HG03108 (cell line): ENCODE measurements around the gene KCNQ1.

ENCODE experiments used
- ATAC-seq: cut with Tn5 transposase; IDR thresholded peaks from one replicate; pipeline ENCODE4 v1.9.1; 2021; ENCODE audit warnings: moderate library complexity; ENCODE audit not compliant: unreplicated experiment

KCNQ1 gene

GRCh38 chr11:2521081-2521732 lies 76.4 kb downstream of the KCNQ1 start:
- ATAC-seq = no peak

DNA sequence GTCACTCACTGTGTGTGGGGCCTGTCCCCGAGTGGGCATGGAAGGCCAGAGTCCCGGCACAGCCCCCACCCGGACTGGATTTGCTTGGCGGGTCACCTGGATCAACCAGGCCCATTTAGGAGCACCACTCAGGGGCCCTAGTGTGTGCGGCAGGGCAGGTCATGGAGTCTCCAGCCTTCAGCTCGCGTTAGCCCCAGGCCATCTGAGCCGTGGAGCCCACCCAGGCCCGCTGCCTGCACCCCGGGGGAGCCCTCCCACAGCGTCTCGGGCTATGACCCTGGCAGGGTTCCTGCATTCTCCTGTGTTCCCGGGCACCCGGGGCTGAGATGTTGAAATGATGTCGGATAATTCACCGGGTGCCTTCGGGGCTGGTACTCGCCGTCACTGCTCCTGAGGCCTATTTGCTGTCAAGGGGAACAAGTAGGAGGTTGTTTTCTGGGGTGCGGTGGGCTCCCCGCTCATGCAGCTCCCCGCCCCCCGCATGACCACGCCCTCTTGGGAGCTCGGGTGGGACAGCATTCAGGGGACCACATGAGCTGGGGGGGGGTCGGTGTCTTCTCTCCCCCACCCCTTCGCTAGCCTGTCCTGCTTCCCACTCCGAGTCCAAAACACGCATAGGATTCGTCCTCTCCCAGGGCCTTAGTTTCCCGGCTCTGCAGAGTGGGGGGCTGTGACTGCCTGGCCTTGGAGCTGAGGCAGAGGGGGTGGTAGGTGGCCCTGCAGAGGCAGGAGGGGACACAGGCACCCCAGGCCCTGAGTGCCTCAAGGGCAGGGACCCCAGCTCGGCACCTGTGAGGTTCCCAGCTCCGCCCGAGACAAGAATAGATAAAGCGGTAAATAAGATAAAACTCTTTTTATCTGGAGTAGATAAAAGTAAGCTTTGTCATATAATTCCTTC lies 77.2 kb downstream of the KCNQ1 start:
- no peak for ATAC-seq

- no peak for ATAC-seq
Observed at GRCh38 chr11:2522631-2523255, 77.9 kb downstream of the KCNQ1 start.

DNA sequence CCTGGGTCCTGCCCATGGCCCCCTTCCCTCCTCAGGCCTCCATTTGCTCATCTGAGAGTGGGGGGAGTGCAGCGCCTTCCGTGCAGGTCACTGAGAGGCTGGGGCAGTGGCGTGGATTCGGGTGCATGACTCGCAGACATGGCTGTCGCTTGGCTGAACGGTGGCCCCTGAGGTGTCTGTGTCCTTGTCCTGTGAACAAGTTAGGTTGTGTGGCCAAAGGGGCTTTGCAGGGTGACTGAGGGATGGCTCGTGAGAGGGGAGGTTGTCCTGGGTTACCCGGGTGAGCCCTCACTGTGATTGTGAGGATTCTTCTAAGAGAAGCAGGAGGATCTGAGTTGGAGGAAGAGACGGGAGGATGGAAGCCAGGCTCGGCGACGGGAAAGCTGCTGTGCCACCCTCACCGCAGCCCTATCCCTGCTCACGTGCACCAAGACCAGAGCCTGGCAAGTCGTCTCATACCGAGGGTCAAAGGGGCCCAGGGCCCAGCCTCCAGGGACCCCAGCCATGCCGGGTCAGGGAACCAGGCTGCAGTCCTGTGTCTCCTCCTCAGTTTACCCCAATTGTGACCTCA lies 79.1 kb downstream of the KCNQ1 start:
- no peak for ATAC-seq

DNA sequence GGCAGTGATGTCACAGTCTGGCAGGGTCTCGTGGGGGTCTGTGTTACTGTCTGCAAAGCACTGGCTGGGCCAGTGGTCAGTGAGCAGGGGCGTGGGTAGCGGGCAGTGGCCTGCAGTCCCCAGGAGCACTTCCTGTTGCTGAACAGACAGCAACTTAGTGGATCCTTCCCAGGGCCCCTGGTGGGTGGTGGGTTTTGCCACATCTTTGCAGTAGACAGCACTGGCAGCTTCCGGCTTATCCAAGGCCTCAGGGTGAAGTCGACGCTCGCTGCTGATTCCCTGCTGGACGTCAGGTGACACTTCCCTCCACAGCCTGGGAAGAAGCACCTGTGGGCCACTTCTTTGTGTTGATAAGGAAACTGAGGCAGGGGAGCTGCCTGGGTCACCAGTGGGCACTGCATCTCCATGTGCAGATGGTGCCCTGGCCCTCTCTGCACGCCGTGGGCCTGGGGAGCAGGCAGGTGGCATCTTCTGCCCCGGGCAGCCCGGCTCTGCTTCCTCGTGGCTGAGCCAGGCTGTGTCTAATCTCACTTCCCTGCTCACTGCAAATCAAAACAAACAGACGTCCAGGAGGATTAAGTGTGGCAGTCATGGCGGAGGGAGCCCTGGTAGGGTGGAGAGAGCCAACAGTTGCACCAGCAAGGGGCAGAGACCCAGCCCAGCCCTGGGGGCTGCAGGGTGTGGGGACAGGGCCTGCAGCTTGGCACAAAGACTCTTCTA lies 79.8 kb downstream of the KCNQ1 start:
- ATAC-seq = no peak

DNA sequence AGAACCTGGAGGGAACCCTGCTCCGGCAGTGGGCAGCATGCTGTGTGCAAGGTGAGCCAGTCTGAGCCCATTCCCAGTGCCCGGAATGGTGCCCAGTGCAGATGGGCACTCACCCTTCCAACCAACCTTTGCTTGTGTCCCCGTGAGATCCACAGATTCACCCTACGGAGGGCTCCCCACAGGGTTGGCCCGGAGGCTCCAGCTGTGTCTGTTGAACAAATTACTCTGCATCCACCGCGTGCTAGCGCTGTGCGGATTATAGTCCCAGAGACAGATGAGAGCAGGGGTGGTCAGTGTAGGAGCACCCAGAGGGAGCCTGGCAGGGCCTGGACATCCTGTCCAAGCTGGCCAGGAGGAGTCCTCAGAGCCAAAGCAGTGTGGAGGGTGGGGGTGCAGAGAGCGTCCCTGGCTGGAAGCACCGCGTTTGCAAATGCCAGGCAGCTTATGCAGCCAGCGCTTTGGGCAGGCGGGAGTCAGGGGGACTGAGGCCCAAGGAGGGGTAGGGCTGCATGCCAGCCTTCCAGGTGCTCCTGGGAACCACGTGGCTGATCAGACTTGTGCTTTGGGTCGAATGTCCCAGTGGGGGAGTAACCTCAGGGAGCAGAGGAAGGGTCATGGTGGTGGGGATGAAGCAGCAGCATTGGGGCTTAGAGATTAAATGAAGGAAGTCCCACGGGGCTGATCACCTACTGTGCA lies 80.5 kb downstream of the KCNQ1 start:
- ATAC-seq = no peak

DNA sequence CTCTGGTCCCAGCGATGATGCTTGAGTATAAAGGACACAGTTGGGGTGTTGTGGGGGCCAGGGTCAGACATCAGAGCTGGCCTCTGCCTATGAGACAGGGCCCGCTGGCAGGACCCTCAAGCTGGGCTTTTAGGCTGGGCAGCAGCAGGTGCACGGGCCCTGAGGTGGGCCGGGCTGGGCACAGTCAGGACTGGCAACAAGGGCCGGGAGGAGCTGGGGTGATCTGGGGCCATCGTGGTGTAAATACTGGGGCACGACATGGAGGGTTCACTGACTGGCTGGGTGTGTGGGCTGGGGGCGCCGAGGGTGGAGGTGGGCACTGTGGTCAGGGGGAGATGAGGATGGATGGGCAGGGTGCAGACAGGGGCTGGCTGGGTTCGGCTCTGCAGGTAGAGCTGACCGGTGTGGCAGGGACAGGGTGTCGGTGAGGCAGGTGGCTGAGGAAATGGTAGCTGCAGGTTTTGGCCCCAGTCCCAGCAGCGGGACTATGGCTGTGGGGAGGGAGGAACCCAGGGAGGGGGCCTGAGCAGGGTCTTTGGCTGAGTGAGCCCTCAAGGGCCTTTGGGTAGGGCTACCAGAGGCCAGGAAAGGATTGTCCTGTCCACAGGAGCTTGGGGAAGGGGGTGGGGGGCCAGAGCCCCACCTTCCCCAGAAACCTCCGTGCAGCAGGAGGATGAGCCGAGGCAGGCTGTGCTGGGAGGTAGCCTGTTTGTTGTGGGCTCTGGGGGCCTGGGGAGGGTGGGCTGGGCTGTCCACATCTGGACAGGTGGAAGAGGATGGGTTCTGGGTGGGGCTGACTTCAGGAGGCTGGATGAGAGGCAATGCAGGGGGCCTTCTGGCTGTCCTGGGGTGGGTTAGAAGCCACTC lies 81.4 kb downstream of the KCNQ1 start:
- ATAC-seq = no peak

DNA sequence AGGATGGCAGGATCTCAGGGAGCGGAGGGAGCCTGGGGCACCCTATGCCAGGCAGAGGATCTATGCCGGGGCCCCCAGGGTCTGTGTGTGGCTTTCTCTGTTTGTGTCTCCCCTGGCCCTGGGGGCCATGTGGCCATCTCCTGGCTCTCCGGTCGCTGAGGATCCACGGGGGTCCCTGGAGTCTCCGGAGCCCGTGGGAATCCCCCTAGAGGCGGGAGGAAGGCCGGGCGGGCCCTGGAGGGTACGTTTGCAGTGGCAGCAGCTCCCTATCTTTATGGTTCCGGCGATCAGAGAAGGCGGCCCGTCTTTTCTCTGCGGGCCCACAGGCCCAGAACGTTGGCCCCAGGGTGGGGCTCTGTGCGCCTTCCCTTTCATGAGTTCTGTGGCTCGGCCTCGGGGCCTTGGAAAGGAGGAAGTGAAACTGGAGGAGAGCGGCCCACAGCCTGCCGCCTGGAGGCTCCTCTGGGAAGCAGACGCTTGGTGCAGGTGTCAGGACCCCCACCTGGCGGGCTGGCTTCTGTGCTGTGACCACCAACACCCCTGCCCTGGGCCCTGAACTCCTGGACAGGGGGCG lies 82.1 kb downstream of the KCNQ1 start:
- ATAC-seq = no peak

GRCh38 chr11:2527621-2528291 lies 82.9 kb downstream of the KCNQ1 start:
- no peak for ATAC-seq

DNA sequence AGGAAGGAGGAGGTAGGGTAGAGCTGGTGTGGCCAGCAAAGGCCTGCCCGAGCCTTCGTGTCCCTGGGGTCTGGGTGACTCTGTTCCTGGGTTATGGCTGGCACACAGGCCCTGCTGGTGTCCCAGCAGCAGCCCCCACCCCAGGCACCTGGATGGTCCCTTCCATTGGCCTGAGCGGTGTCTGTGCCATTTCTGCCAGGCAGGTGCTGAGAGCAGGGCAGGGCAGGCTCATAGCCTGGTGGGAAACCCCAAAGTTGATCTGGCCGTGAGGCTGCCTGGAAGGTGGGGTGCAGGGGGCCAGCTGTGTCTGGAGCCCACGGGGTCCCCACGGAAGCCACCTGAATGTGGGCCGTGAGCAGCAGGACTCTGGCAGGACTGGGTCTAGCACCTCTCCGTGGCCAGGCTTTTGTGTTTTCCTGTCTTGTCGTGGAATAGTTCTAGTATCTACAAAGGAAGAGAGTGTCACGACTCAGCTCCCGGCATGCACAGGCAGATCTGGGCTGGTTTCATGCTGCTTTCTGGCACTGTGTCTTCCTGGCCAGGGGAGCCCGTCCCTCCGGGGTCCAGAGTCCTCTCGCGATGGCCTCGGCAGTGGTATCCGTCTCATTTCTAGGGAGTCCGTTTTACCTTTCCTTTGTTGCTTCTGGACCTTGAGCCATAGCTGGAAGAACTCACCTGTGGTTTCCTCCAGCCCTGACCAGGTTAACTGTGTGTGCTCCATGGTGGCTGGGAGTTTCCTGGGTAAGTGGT lies 83.7 kb downstream of the KCNQ1 start:
- ATAC-seq = no peak

- no peak for ATAC-seq
Observed at GRCh38 chr11:2529173-2529572, 84.4 kb downstream of the KCNQ1 start.

DNA sequence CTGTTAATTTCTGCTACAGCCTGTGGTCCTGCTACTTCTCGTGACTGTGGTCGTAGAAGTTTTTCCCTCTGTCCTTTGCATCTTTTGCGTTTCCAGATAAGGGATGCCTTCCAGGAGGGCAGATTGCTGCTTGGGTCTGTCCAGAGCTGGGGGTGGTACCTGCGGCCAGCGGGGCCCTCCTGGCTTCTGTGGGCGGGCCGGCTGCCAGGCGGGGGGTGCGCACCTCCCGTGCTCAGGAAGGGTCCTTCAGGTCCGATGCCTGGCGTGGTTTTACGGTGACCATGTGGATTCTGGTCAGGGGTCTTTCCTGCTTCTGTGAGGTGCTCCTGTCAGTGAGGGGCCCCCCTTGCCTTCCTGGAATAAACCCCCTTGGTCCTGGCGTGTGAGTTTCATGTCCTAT lies 84.8 kb downstream of the KCNQ1 start:
- no peak for ATAC-seq

- no peak for ATAC-seq
Observed at GRCh38 chr11:2530131-2530854, 85.5 kb downstream of the KCNQ1 start.

DNA sequence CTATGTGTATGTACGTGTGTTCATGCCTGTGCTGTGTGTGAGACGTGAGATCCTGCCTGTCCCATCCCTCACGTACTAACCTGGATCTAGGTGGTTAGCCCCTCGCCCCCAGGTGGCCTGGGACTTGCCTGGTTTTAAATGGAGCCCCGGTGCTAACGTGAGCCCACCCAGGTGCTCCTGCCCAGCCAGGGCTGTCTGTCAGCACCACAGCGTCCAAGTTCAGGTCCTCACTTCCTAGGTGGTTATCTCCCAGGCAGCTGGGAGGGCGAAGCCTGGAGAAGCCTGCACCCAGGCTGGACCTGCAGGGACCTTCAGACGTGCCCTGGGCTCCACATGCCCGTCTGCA lies 86.0 kb downstream of the KCNQ1 start:
- ATAC-seq = no peak

- ATAC-seq = no peak
Observed at GRCh38 chr11:2531277-2531986, 86.6 kb downstream of the KCNQ1 start.

GRCh38 chr11:2531987-2532703 lies 87.3 kb downstream of the KCNQ1 start:
- no peak for ATAC-seq
